Dermis microvascular lymphatic vessel endothelial cell (primary cell): Measurements from ENCODE around the gene ITGA5. TPM values are rescaled to one million over a fixed set of nuclear protein-coding genes. Genes with fewer than 3 reads are reported as not detected.

Experiments used
- DNase-seq, 2 donors: peaks; one replicate each; pipeline versions ENCODE4 v3.0.0 to v3.0.0-alpha.2; 2010; ENCODE audit warnings: low read depth in 2 of 2
- total RNA-seq: library from RNA; depleted of rRNA; stranded (reverse); fragments of >200 nt; gene quantifications from 2 replicates; pipeline ENCODE4 v1.2.1, GENCODE V29; 2014

The ITGA5 gene
- total RNA-seq, 1 donor from 2014 or later, result 299 TPM

DNA sequence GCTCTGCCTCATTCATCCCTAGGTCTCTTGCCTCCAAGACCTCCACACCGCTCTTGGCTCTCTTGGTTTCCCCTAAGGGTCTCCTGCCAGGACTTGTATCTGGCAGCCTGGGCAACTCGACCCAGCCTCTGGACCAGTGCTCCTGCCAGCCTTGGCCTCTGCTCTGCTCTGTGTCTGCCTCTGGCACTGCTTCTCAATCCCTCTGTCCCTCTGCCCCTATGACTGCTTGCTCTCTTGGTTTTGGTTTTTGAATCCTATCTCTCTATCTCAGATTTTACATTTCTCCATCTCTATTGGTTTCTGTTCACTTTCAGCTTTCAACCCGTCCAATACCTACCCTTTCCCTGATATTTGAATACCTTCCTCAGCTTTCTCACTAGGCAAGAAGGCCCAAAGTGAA is 6.3 kb downstream of the ITGA5 start:
- peak in 1 of 2 donors; percentile 23 for DNase-seq

DNA sequence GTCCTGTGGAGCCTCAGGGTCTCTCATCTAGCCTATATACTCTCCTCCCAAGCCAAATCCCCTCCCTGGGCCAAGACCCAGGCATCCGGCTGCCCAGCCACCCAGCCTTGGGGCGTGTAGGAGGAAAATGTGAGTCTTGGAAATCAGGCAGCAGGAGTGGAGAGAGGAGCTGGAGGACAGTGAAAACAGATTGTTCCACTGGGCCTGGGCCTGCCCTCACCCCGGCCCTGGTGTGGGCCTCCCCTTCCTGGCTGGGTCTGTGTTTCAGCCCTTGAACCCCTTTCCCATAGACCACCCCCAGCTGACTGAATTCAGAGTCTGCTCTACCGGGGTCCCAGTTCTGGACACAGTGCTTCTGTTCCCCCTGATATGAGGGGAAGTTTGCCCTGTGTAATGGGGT is 6.7 kb downstream of the ITGA5 start:
- peak in 1 of 2 donors; percentile 33 for DNase-seq

DNA sequence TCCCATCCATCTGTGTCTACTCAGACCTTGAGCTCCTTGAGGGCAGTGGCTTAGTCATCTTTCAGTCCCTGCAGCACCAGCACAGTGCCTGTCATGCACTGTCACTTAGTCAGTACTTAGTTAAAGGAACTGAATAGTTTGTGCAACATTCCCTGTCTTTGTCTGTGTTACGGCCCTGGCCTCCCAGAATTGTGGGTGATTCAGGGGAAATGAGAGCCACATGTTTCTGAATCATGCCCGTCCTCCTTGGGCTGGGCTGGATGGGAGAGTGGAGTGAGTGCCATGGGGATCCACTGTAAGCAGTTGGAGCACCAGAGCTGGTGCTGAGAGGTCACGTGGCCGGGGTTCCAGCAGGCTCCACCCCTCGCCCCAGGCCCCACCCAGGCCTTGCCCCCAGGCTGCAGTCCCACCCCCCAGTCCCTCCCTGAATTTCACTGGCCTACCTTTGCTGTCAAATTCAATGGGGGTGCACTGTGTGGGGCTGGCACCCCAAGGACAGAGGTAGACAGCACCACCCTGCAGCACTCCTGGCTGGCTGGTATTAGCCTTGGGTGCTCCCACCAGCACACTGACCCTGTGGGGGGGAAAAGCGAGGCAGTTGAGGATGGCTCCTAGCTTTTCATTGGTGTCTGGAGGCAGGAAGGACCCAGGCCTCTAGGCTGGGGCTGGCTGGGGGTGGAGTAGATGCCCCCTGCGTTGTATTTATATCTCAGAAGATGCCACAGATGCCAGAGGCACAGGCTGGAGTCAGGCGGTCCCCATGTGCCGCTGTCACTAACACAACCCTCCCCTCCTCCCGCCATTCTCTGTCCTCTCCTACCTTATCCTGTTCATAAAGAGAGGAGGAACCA is 7.5 kb downstream of the ITGA5 start:
- DNase-seq, result peak in 1 of 2 donors; percentile 90

DNA sequence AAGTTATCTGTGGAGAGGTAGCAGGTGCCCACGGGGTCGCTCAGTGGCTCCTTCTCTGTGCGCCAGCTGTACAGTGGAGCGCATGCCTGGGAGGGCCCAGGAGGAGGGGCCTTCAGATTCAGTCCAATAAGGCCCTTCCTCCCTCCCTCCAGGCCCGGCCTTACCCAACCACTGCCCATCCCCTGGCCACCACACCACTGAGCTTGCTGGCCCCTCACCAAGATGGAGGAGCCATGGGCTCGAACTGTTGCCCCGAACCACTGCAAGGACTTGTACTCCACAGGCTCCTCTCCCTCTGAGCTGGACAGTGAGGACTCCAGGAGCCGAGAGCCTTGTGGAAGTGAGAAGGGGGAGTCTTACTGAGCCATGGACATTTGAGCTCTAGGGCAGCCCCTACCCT is 9.8 kb downstream of the ITGA5 start:
- no peak for DNase-seq

DNA sequence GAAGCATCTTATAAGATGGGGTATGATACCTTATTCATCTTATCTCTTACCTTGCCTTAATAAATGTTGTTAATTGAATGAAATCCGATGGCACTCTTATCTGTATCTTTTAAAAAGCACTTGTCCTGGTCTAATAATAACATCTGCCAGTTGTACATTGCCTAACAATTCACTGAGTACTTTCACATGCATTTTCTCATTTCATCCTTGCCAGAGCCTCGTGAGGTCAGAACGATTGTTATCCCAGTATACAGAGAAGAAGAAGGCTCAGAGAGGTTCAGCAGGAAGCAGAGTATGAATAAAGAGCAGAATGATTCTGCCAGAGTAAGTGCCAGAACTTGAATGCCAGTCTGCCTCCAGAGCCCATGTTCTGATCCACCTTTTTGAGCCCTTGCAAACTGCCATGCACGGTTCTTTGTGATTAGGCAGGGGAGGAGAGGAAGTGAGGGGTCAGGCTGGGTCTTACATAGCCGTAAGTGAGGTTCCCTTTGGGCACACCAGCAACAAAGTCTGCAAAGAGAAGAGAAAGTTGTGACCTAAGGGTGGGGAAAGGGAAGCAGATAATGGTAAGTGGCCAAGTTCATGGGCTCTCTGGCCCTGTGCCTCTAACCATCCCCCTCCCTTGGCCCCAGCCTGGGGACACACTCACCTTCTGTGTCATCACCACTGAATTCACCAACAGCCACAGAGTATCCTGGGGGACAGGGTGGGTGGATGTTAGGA is 11.7 kb downstream of the ITGA5 start:
- DNase-seq, result no peak

DNA sequence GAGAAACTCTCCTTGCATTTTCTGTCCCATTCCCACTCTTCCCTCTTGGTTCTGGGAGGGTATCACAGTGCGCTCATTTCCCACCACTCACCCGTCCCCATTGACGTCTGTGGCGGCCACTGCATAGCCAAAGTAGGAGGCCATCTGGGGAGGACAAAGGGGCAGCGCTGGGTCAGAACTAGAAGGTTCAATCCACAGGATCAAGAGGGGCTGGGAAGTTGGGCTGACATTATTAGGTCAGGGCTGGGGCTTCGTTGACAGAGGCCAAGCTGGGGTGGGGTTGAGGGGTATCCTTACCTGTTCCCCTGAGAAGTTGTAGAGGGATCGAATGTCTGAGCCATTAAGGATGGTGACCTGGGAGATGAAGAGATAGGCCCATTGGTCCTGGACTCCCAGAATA is 13.5 kb downstream of the ITGA5 start:
- DNase-seq, result no peak

DNA sequence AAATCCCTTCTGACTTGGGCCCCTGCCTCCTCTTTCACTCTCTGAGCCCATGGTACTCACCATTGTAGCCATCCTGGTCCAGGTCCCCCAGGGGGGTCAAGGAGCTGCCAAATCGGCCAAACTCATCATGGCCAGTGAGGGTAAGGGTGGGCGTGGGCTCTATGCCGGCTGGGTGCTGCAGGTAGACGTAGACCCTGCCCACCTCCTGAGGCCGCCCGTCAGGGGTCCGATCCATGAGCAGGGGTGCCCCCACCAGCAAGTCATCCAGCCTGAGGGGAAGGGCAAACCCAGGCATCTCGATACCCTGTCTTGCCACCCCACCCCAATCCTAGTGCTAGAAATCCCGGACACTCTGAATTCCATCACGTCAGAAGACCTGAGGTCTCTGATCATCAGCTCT is 14.0 kb downstream of the ITGA5 start:
- no peak for DNase-seq

DNA sequence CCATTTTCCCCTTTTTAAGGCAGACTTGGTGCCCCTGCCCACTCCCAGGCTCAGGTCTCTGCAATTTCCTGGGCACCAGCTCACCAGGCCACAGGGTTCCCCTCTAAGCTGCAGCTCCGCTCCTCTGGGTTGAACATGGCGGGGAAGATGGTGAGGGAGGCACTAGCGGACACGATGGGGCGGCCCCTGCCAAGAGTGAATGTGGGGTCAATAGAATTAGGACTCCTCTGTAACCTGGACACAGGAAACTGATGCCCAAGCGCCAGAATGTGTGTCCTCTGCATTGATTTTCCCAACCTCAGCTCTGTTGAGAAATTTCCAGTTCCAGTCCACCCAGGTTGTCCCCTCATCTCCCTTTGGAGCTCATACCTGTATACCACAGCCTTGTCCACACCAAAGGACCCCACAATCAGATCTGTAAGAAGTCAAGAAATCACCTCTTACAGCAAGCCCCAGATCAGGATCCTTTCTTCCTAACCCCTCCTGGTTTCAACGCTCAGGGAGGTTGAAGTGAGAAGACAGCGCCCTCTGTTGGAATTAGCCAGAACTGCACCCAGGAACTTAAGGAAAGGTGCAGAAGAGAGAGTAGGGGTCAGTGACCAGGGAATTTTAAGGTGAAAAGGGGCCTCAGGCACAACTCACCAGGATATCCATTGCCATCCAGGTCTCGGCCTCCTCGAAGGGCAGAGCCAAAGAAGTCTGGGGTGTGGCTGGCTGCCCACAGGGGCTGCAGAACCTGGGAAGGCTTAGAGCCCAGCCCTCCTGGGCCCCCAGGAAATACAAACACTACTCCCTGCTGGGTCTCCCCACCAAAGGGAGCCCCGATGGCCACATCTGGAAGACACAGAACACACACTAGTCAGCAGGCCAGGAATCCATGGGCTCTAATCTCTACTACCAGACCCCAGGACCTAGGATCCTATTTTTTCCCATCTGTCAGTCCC is 14.7 kb downstream of the ITGA5 start:
- peak in 1 of 2 donors; percentile 73 for DNase-seq

DNA sequence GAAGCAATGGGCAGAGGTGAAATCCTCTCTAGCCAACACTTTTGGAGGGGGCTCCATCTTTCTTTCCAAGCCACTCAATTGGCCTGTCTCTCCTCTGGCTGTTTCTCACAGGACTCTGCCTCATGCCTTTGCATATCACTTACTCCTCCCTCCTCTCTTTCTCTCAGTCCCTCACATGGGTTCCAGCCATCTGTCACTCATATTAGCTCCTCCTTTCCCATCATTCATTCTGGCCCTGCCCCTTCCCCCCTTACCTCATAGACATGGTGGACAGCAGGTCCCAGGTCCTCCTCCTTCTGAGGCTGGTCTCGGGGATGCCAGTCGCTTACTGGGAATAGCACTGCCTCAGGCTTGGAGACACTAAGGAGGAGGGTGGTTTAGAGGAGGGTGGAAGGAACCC is 17.9 kb downstream of the ITGA5 start:
- DNase-seq, result no peak

DNA sequence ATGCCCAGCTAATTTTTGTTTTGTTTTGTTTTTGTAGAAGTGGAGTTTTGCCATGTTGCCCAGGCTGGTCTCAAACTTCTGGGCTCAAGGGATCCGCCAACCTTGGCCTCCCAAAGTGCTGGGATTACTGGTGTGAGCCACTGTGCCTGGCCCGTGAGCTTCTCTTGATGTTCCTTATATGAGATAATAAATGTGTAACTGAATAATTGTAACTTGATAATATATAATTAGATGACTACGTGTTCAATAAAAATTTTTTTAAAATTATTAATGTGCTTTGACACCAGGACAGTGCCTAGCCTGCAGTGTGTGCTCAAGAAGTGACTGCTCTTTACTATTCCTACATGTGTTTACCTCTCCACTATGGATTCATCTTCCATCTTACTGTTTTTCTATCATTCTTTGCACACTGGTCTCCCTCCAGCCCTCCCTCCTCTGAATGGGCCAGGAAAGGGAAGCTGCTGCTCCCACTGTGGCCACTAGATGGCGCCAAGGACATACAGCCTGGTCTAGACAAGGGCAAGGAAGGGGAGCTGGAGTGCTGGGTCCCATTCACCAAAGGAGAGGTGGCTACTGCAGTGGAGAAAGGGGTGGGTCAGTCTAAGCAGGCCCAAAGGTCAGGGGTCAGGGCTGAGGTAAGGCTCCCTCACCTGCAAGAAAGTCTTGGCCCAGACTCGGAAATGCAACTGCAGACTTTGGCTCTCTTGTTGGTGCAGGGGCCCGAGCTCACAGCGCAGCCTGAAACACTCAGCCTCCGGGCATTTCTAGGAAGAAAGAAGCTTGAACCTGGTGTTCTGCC is 19.9 kb downstream of the ITGA5 start:
- DNase-seq, result peak; percentile 70 to 84

DNA sequence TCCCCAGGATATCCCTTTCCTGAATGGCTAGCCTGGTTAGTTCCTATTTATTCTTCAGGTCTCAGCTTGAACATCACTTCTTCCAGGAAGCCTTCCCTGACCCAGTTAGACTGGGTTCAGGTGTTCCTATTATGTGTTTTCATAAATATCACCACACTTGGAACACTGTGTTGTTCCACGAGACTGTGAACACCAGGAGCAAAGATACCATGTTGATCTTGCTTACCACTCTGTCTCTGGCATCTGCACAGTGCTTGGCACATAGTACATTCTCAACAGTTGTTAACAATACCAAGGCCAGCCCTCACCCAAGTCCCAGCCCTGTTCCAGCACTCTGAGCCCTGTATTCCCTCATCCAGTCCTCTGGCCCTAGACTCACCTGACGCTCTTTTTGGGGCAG is 20.8 kb downstream of the ITGA5 start:
- DNase-seq, result no peak

DNA sequence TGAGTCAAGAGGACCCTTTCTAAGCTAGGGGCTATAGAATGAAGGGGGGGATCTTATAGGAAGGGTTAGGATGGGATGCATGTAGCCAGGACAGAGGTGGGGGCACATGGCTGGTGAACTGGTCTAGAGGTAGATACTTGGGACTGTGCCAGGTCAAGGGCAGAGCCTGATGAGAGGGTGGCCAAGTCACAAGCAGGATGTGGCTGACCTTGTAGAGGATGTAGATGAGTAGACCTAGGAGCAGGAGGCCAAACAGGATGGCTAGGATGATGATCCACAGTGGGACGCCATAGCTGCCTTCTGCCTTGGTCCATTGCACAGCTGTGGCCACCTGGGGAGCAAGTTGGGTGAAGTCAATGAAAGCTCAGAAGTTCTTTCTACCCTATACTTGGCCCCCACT is 21.9 kb downstream of the ITGA5 start:
- no peak for DNase-seq

DNA sequence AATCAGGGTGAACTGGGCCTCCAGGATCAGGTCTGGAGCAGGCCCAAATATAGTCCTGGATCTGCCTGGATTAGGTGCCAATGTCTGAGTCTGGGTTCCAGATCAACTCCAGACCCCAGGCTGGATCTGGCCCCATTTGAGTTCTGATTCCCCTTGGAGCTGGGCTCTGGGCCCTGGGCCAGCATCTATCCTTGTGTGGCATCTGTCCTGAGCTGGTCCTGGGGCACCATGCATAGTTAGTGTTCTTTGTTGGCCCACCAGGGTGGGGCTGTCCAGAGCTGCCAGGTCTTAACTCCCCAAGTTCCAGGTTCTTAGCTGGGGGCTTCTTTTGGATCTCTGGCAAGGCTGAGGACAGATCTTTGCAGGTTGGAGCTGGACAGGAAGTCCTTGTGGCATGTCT is 23.5 kb downstream of the ITGA5 start:
- no peak for DNase-seq

DNA sequence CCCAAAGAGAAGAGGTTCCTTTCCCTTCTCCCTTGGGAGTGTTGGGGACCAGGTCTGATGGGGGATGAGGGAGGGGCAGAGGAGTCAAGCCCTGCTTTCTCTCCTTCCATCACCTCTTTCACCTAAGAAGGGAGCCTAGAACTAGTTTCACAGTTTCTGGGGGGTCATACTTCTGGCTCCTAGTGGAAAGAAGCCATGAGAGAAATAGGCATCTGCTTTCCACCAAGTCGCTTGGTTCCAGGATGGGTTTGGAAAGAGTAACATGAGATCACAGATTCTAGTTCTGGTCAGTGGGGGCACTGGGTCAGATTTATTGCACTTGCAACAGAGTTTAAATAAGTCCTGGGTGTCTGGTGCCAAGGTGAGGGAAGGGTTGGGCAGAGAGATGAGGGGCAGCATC is 24.1 kb downstream of the ITGA5 start:
- no peak for DNase-seq

DNA sequence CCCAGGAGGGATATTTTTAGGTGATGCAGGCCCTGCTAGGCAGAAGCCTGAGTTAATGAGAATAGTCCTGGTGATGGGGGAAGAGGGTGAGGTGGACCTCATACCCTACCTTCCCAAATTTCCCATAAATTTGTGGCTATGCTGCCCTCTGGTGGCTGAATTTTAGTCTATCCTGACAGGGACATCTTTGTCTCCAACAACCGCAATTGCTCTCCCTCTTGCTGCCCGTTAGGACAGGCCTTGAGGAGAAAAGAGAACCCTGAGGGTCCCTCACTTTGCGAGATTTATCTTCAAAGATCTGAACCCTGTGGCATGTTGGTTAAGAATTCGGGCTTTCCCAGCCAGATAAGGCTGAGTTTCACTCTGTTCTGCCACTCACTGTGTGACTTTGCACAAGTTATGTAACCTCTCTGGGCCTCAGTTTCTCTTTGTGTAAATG is 24.8 kb downstream of the ITGA5 start:
- DNase-seq, result peak in 1 of 2 donors; percentile 38

DNA sequence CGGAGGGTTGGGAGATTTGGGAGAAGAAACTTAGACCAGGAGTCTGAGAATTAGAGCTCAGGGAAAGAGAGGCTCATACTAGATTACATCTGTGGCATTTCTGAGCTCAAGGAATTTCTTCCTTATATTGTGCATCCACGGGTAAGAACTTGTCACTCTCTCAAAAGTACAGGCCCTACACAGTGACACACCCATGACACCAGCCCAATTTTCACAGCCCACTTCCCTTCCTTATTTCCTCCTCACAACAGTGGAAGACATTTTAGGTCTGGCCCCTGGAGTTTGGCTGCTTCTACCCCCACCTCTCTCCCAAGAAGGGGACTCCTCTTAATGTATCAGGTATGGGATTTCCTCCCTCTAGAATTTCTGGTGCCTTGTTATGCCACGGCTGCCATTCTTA is 25.3 kb downstream of the ITGA5 start:
- no peak for DNase-seq

DNA sequence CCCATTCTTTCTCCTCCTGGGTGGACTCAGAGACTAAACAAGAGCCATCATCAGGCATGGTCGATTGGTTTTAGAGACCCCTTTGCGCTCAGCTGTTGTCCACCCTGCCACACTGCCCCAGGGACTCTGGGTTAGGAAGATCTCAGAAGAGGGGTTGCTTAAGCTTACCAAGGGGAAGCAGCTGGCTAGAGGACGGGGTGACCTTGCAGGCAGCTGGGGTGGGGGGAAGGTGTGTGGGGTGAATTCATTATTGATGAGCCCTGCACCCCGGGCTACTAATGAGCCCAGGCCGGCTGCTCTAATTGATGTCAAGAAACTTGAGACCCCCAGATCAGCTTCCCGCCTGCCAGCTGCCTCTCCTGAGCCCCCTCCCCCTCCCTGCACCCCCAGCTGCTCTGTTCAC is 25.9 kb downstream of the ITGA5 start:
- DNase-seq, result no peak

DNA sequence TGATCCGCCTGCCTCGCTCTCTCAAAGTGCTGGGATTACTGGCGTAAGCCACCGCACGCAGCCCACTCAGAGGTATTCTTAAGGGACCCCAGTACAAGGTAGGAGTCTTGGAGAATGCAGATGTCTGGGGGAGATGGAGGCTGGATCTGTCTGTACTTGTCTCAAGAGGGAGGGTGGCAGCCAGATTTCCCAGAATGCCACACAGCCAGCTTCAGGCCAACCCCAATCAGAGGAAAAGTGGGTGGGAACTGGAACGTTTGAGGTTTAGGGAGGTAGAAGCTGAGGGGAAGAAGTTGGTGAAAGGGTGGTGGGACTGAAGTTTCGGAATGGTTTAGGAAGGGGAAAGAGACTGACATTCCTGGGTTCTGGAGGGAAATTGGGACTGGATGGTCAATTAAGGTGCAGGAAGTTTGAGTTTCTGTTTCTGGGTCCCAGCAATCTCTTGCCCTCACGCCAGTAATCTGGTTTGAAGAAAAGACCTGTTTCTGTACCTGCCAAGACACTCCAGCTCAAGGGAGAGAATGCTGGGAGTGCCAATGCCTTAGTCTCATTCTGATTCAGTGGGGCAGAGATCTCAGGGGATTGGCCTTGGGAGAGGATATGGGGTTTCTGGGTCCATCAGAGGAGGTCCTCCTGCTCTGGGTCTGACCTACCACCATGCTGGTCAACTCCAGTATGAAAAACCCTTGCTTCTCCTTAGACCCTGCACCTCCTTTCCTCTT is 26.4 kb downstream of the ITGA5 start:
- no peak for DNase-seq

DNA sequence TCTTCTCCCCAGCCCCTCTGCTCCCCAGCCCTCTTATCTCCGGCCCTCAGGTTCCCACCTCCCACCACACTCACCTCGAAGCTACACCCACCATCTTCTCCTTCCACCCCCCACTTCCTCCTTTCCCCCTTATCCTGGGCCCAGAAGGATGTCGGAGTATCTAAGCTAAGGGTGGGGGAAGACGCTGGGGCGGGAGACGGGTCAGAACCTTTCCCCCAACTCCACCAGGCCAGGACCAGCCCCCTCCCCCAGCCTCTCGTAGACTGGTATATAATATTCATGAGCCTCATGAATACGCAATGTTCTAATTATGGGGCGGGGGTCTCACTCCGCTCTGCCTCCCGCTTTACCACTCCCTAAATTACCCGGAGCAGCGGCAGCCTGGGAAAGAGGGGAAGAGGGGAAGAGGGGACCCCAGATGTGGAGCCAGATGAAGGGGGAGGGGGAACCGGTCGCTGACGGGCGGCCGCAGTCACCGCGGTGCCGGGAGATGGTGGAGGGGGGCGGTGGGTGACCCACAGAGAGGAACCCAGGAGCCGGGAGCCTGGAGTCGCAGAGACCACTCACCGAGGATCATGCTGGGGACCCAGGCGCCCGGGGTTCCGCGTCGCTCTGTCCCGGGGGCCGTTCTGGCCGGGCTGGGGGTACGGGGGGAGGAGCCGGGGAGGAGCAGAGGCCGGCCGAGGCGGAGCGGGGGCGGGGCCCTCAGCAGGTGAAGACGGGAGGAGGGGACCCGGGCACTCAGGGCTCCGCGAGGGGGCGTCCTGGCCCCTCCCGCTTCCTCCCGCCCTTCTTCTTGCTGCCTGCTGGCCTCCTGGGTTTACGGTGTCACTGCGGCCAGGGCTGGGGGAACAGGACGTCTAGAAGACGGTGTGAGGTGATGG is 28.2 kb downstream of the ITGA5 start:
- DNase-seq, result no peak
